IPS-18c (cell line): ENCODE measurements around the gene KIAA0319L.
"Not testable (repeated sequence)": the region's sequence is repeated elsewhere in the genome, so short reads cannot be mapped to it uniquely, and the experiment has no call there.

Experiments used
- H3K4me3 ChIP-seq: 2 replicates; pipeline ENCODE4 v1.7.0; 2013; ENCODE audit warnings: low read depth, mild to moderate bottlenecking, low read length, moderate library complexity; ENCODE audit not compliant: insufficient read depth
- H3K9me3 ChIP-seq: one replicate; pipeline ENCODE4 v1.6.1; 2013; ENCODE audit warnings: mild to moderate bottlenecking, low read length, moderate library complexity; ENCODE audit not compliant: control insufficient read depth, insufficient read depth

KIAA0319L gene

GRCh38 chr1:35587736-35588135 lies 30.5 kb upstream of the KIAA0319L start:
- Histone ChIP-seq H3K9me3 (no peaks in the 10 kb centered on the region), H3K4me3 (no peak overlapping the region)

- H3K9me3 ChIP-seq: no peaks in the 10 kb centered on the region
- no peak overlapping the region for H3K4me3 ChIP-seq
Observed at GRCh38 chr1:35586808-35587207, 29.6 kb upstream of the KIAA0319L start.

GRCh38 chr1:35585805-35586204 lies 28.6 kb upstream of the KIAA0319L start:
- not testable (repeated sequence) for H3K9me3 ChIP-seq, H3K4me3 ChIP-seq

- Histone ChIP-seq H3K9me3 (no peaks in the 10 kb centered on the region), H3K4me3 (no peak overlapping the region)
Observed at GRCh38 chr1:35585281-35585680, 28.1 kb upstream of the KIAA0319L start.

GRCh38 chr1:35581621-35582020 lies 24.4 kb upstream of the KIAA0319L start:
- not testable (repeated sequence) for H3K9me3 ChIP-seq, H3K4me3 ChIP-seq

- Histone ChIP-seq H3K4me3 (no peak overlapping the region), H3K9me3 (no peaks in the 10 kb centered on the region)
Observed at GRCh38 chr1:35580949-35581388, 23.8 kb upstream of the KIAA0319L start.

GRCh38 chr1:35577071-35577998 lies 20.1 kb upstream of the KIAA0319L start:
- H3K4me3 ChIP-seq: peak overlapping the region; percentile 62
- no peaks in the 10 kb centered on the region for H3K9me3 ChIP-seq

- H3K9me3 ChIP-seq: not testable (repeated sequence)
- H3K4me3 ChIP-seq: peak overlapping the region; percentile 62; the same call in 1 of the 2 replicates
Observed at GRCh38 chr1:35576766-35577070, 19.5 kb upstream of the KIAA0319L start.

GRCh38 chr1:35576061-35576765 lies 19.0 kb upstream of the KIAA0319L start:
- Histone ChIP-seq H3K9me3 (no peaks in the 10 kb centered on the region), H3K4me3 (no peak overlapping the region)

GRCh38 chr1:35575416-35575958 lies 18.3 kb upstream of the KIAA0319L start:
- no peaks in the 10 kb centered on the region for H3K9me3 ChIP-seq
- H3K4me3 ChIP-seq: no peak overlapping the region

GRCh38 chr1:35574655-35575415 lies 17.6 kb upstream of the KIAA0319L start:
- no peak overlapping the region for H3K4me3 ChIP-seq

GRCh38 chr1:35574125-35574654 lies 17.0 kb upstream of the KIAA0319L start:
- Histone ChIP-seq H3K4me3 (peak overlapping the region; percentile 31; the same call in 1 of the 2 replicates), H3K9me3 (no peaks in the 10 kb centered on the region)

More at GRCh38 chr1:35574655-35575415, 17.6 kb upstream of the KIAA0319L start:
- no peaks in the 10 kb centered on the region for H3K9me3 ChIP-seq

GRCh38 chr1:35573198-35574124 lies 16.3 kb upstream of the KIAA0319L start, which contains the start of gene TFAP2E:
Gene TFAP2E (plus strand): TSS chr1:35573314. CDS start chr1:35573578, 264 bp downstream.
- Histone ChIP-seq H3K9me3 (no peaks in the 10 kb centered on the region), H3K4me3 (peak within 1 kb of the TSS; percentile 79)

- Histone ChIP-seq H3K9me3 (no peaks in the 10 kb centered on the region), H3K4me3 (no peak overlapping the region)
Observed at GRCh38 chr1:35572296-35572695, 15.1 kb upstream of the KIAA0319L start.

GRCh38 chr1:35571263-35571662 lies 14.1 kb upstream of the KIAA0319L start:
- H3K4me3 ChIP-seq: no peak overlapping the region
- H3K9me3 ChIP-seq: no peaks in the 10 kb centered on the region

- no peak overlapping the region for H3K4me3 ChIP-seq
- no peaks in the 10 kb centered on the region for H3K9me3 ChIP-seq
Observed at GRCh38 chr1:35570589-35571137, 13.5 kb upstream of the KIAA0319L start.
